Measurements from ENCODE around the gene RORC. TPM values are rescaled to one million over a fixed set of nuclear protein-coding genes. Genes with fewer than 3 reads are reported as not detected.
A peak's percentile ranks its signal among the peaks of the same experiment; 100 is the strongest.

Gene RORC
- polyA plus RNA-seq, 1 of the 3 experiments (the other 2 are of a cell fraction), result not detected

DNA sequence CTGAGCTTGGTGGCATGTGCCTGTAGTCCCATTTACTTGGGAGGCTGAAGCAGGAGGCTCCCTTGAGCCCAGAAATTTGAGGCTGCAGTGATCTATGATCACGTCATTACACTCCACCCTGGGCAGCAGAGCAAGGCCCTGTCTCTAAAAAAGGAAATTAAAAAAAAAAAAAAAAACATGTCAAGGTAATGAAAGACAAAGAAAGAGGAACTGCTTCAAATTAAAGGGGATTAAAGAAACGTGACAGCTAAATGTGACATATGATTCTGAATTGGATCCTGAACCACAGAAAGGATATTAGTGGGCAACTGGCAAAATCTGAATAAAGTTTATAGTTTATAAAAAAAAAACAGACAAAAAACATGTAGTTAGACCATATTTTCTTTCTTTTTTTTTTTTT lies 11.8 kb upstream of the RORC start:
- ChIA-PET CTCF (no interaction called here), POLR2A (no interaction called here)
- no peak for TF ChIP-seq RCOR1 (IDR thresholded peaks at IDR 0.05; ENCODE audit: low read length)
- no peak for TF ChIP-seq EZH2phosphoT487 (IDR thresholded peaks at IDR 0.05; ENCODE audit: borderline replicate concordance, low read depth)
- no peak for TF ChIP-seq ELF1 (IDR thresholded peaks at IDR 0.05)
- TF ChIP-seq EP300 (IDR thresholded peaks at IDR 0.05; ENCODE audit: borderline replicate concordance in 1 of 2, low read depth in 1 of 2, low read length in 1 of 2), result no peak
- TF ChIP-seq TCF12 (IDR thresholded peaks at IDR 0.05), result no peak
- TF ChIP-seq, protein P1, sequence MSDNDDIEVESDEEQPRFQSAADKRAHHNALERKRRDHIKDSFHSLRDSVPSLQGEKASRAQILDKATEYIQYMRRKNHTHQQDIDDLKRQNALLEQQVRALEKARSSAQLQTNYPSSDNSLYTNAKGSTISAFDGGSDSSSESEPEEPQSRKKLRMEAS (IDR thresholded peaks at IDR 0.05; ENCODE audit: low read depth), result no peak
- TF ChIP-seq FOXJ3 (CRISPR knock-in tag; IDR thresholded peaks at IDR 0.05), result no peak
- TF ChIP-seq MEF2A (IDR thresholded peaks at IDR 0.05; ENCODE audit: borderline replicate concordance, low read depth), result no peak
- TF ChIP-seq GATA2 (CRISPR knock-in tag; IDR thresholded peaks at IDR 0.05), result no peak
- TF ChIP-seq NFIC (IDR thresholded peaks at IDR 0.05; ENCODE audit: borderline replicate concordance), result no peak
- H3K9ac ChIP-seq, result no peak overlapping the region
- no peaks in the 10 kb centered on the region for H3K9me3 ChIP-seq
- no peaks in the 10 kb centered on the region; the same call in 1 of the 2 replicates for H3K27me3 ChIP-seq (ENCODE audit: insufficient read depth)
- no peak overlapping the region for H3K4me2 ChIP-seq
- H4K20me1 ChIP-seq (ENCODE audit: insufficient read depth), result no peaks in the 10 kb centered on the region
- no peak for DNase-seq
- no peak overlapping the region for H2AFZ ChIP-seq (ENCODE audit: low read depth)
- no peak overlapping the region for H3K4me3 ChIP-seq (ENCODE audit: low read depth in 2 of 2, low read length in 1 of 2)
- no peak overlapping the region for H3K27ac ChIP-seq (ENCODE audit: low read depth in 2 of 2, low read length in 1 of 2)
- H3K9me2 ChIP-seq, result no peaks in the 10 kb centered on the region
- H3F3A ChIP-seq (replicated peaks; ENCODE audit: insufficient read depth), result no peaks in the 10 kb centered on the region
- peaks cover 0 to 17% of the 10 kb centered on the region in 2 experiments; a peak in 1 of 4 replicates for H3K4me1 ChIP-seq (ENCODE audit: control insufficient read depth in 1 of 2, insufficient read depth in 2 of 2, low read depth in 1 of 2, low read length in 1 of 2)
- H3K79me2 ChIP-seq (ENCODE audit: insufficient read depth), result no peaks in the 10 kb centered on the region
- WGBS (ENCODE audit: low lambda C conversion rate), result 64% methylated on average over 2 of the region's 2 CpGs
- H3K36me3 ChIP-seq (replicated peaks in 1 of 2; ENCODE audit: control insufficient read depth in 1 of 2, insufficient read depth in 2 of 2, low read length in 1 of 2), result no peaks in the 10 kb centered on the region

DNA sequence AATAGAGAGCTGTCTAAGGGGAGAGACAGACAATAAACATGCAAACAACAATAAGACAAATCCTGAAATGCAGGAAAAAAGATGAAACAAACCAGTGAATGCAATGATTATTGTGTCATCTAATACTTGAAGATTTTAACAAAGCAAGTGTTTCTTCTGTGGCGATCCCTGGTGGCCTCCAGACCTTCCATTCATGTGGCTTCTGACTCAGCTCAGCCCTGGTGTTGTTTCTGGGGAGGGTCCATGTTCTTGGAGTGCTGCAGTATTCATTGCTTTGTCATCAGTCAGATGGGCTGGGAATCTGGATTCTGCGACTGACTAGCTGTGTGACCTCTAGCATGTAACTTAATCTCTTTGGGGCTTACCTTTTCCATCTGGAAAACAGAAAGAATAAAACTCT lies 9.5 kb upstream of the RORC start:
- CTCF ChIA-PET, result interaction anchor here (1.2 to 2.5 kb wide), 4 partner anchors 11 to 247 kb away, joined by 3 to 7 read pairs (median 5); partner anchors contain the start of gene CELF3

More for the DNA sequence above, 9.5 kb upstream of the RORC start:
- Histone ChIP-seq H4K20me1 (ENCODE audit: insufficient read depth) (no peaks in the 10 kb centered on the region), H2AFZ (ENCODE audit: low read depth) (no peak overlapping the region), H3F3A (replicated peaks; ENCODE audit: insufficient read depth) (no peaks in the 10 kb centered on the region), H3K4me1 (ENCODE audit: control insufficient read depth in 1 of 2, insufficient read depth in 2 of 2, low read depth in 1 of 2, low read length in 1 of 2) (peaks cover 0 to 8% of the 10 kb centered on the region in 2 experiments; a peak in 1 of 4 replicates), H3K36me3 (replicated peaks in 1 of 2; ENCODE audit: control insufficient read depth in 1 of 2, insufficient read depth in 2 of 2, low read length in 1 of 2) (no peaks in the 10 kb centered on the region), H3K79me2 (ENCODE audit: insufficient read depth) (no peaks in the 10 kb centered on the region), H3K9me2 (no peaks in the 10 kb centered on the region), H3K27me3 (ENCODE audit: insufficient read depth) (no peaks in the 10 kb centered on the region), H3K9me3 (no peaks in the 10 kb centered on the region), H3K4me3 (ENCODE audit: low read depth in 2 of 2, low read length in 1 of 2) (no peak overlapping the region), H3K9ac (no peak overlapping the region), H3K4me2 (no peak overlapping the region), H3K27ac (ENCODE audit: low read depth in 2 of 2, low read length in 1 of 2) (no peak overlapping the region)
- POLR2A ChIA-PET, result interaction anchor here (0.6 kb wide), 1 partner anchor 14 kb away, joined by 3 read pairs; no protein-coding TSS in a partner anchor
- no peak for DNase-seq
- WGBS (ENCODE audit: low lambda C conversion rate), result 58% methylated on average over 2 of the region's 2 CpGs
- TF ChIP-seq, protein P2, sequence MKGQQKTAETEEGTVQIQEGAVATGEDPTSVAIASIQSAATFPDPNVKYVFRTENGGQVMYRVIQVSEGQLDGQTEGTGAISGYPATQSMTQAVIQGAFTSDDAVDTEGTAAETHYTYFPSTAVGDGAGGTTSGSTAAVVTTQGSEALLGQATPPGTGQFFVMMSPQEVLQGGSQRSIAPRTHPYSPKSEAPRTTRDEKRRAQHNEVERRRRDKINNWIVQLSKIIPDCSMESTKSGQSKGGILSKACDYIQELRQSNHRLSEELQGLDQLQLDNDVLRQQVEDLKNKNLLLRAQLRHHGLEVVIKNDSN (IDR thresholded peaks at IDR 0.05; ENCODE audit: borderline replicate concordance, low read depth), result no peak
- TF ChIP-seq EZH2phosphoT487 (IDR thresholded peaks at IDR 0.05; ENCODE audit: borderline replicate concordance, low read depth), result no peak
- TF ChIP-seq, protein P3, sequence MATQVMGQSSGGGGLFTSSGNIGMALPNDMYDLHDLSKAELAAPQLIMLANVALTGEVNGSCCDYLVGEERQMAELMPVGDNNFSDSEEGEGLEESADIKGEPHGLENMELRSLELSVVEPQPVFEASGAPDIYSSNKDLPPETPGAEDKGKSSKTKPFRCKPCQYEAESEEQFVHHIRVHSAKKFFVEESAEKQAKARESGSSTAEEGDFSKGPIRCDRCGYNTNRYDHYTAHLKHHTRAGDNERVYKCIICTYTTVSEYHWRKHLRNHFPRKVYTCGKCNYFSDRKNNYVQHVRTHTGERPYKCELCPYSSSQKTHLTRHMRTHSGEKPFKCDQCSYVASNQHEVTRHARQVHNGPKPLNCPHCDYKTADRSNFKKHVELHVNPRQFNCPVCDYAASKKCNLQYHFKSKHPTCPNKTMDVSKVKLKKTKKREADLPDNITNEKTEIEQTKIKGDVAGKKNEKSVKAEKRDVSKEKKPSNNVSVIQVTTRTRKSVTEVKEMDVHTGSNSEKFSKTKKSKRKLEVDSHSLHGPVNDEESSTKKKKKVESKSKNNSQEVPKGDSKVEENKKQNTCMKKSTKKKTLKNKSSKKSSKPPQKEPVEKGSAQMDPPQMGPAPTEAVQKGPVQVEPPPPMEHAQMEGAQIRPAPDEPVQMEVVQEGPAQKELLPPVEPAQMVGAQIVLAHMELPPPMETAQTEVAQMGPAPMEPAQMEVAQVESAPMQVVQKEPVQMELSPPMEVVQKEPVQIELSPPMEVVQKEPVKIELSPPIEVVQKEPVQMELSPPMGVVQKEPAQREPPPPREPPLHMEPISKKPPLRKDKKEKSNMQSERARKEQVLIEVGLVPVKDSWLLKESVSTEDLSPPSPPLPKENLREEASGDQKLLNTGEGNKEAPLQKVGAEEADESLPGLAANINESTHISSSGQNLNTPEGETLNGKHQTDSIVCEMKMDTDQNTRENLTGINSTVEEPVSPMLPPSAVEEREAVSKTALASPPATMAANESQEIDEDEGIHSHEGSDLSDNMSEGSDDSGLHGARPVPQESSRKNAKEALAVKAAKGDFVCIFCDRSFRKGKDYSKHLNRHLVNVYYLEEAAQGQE (IDR thresholded peaks at IDR 0.05; ENCODE audit: low read depth, low read length), result no peak
- TF ChIP-seq, protein P1 (IDR thresholded peaks at IDR 0.05; ENCODE audit: low read depth), result no peak
- TF ChIP-seq, protein P4, sequence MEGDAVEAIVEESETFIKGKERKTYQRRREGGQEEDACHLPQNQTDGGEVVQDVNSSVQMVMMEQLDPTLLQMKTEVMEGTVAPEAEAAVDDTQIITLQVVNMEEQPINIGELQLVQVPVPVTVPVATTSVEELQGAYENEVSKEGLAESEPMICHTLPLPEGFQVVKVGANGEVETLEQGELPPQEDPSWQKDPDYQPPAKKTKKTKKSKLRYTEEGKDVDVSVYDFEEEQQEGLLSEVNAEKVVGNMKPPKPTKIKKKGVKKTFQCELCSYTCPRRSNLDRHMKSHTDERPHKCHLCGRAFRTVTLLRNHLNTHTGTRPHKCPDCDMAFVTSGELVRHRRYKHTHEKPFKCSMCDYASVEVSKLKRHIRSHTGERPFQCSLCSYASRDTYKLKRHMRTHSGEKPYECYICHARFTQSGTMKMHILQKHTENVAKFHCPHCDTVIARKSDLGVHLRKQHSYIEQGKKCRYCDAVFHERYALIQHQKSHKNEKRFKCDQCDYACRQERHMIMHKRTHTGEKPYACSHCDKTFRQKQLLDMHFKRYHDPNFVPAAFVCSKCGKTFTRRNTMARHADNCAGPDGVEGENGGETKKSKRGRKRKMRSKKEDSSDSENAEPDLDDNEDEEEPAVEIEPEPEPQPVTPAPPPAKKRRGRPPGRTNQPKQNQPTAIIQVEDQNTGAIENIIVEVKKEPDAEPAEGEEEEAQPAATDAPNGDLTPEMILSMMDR (IDR thresholded peaks at IDR 0.05), result no peak
- peak; percentile 32; the same call in 1 of the 2 replicates for TF ChIP-seq TCF12 (IDR thresholded peaks at IDR 0.05)

All from SK-N-SH (cell line).